Measurements from ENCODE around the gene TRAPPC6A.

Gene TRAPPC6A

DNA sequence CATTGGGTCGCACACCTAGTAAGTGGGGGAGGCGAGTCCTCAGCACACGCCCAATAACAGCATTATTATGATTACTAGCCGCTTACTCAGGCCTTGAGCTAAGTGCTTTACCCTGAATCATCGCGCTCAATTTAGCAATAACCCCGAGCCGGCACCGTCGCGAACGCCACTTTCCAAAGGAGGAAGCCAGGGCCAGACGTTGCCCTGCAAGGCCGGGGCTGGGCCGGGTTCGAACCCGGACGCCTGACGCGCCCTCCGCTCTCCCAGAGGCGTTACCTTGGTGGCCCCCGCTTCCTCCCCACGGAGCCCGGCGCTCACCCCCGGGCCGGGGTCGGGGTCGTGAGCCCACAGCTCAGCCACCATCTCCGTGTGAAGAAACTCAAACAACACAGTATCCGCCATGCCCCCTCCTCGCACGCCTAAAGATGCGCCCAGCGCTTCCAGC, at the start of gene TRAPPC6A:
Gene TRAPPC6A (minus strand): TSS at position 421 of the 445 bp plus-strand sequence. CDS start 19 bp downstream, at position 402.
- DNase-seq, result no peak

DNA sequence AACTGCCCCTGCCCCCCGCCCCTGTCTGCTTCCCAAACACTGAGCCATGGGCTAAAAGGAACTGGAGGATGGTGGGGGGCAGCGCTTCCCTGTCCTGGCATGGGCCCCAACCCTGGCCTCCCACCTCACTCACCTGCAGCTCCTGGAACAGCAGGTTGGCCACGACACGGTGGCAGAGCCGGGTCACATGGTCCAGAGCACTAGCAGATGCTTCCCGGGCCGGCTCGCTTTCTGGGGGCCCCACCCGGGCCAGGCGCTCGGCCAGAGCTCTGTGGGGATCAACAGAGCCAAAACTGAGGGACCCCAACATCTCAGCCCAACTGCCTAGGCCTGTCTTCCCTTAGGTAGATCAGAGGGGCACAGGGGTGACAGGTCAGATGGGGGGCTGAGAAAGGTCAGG, 46.6 kb upstream of the TRAPPC6A start:
- no peak for DNase-seq

DNA sequence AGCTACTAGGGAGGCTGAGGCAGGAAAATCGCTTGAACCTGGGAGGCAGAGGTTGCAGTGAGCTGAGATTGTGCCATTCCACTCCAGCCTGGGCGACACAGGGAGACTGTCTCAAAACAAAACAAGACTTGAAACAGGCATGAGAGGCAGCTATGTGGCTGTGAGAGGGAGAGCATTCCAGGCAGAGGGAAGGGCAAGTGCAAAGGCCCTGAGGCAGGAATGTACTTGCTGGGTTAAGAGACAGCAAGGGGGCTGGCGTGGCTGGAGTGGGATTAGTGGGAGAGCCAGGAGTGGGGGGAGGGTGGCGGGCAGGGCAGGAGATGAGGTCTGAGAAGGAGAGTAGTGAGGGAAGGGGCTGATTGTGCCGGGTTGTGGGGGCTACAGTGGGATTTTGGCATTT, 45.8 kb upstream of the TRAPPC6A start:
- no peak for DNase-seq

DNA sequence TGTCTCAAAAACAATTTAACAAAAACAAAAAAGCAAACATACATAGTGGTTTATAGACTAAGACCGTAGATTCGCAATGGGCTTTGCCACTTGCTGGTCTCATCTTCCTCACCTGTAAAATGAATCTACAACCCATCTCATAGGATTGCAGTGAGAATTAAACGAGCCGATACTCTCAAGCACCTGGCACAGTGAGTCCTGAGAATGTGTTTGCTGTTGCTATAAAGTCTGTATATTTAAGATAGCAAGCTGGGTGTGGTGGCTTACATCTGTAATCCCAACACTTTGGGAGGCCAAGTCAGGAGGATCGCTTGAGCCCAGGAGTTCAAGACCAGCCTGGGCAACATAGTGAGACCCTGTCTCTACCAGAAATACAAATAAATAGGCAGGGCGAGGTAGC, 44.7 kb upstream of the TRAPPC6A start:
- DNase-seq, result no peak

DNA sequence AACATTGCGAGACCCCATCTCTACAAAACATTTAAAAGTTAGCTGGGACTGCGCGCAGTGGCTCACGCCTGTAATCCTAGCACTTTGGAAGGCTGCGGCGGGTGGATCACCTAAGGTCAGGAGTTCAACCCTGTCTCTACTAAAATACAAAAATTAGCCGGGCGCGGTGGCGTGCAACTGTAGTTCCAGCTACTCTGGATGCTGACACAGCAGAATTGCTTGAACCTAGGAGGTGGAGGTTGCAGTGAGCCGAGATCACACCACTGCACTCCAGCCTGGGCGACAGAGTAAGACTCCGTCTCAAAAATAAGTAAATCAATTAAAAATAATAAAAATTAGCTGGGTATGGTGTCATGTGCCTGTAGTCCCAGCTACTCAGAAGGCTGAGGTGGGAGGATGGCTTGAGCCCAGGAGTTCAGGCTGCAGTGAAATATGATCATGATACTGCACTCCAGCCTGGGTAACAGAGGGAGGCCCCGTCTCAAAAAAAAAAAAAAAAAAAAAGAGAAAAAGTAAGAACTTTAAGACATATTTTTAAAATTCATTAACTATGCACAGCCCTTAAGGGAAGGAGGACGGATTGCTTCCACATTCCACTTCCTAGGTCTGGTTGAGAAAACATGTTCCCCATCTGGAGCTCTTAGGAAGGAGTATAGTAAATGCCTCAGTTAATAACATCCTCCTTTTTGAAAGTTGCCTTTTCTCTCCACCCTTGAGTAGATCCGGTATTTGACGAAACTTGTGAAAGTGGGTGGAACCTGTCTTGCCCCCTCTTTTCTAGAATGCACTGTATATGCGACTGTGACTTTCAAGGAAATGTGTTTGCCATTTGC, 41.1 kb upstream of the TRAPPC6A start:
- no peak for DNase-seq

GRCh38 chr19:45218426-45218825, 40.4 kb upstream of the TRAPPC6A start:
- no peak for DNase-seq

GRCh38 chr19:45217957-45218334, 39.9 kb upstream of the TRAPPC6A start:
- DNase-seq, result no peak

DNA sequence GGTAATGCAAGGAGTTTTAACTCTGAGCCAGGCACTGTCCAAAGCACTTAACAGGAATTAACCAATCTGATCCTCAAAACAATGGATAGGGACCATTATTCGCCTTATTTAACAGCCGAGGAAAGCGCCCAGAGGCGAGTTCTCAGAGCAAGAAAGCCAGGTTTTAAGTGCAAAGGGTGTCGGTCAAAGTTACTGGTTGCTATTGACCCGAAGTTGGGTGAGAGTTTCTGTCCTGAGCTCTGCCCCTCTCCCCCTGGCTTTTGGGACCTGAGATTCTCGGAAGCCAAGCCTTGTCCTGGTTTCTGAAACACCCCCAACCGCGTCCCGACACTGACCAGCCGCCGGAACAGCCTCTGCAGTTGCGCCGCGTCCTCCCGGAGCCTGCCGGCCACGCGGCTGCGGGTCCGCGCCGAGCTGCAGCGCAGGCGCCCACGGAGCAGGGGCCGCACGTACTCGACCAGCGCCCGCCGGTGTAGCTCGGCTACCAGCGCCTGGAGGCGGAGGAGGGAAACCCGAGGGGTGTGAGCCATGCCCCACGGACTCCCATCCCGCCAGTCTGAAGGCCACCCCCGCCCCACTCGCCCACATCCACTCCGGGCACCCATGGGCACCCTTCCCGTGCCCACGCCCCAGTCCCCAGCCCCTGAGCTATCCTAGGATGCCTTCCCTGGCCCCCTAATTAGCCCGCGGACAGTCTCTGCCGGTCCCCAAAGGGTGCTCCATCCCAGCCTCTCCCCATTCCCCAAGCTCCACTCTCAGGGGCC, 39.3 kb upstream of the TRAPPC6A start:
- DNase-seq, result no peak

DNA sequence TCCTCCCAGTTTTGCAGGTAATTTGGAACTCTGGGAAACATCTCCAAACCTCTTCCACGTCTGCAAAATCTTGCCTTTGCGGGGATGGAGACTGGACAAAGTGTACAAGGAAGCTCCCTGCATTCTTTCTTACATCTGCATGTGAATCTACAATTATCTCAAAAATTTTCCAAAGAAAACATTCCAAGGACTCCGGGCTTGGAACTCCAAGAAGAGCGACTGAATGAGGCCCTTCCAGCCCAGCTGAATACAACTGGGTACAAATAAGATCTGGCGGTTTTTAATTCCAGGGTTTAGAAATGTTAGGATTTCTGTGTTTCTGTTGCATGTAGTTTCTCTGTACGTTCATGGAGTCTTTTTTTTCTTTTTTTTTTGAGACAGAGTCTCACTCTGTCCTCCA, 38.6 kb upstream of the TRAPPC6A start:
- DNase-seq, result no peak

DNA sequence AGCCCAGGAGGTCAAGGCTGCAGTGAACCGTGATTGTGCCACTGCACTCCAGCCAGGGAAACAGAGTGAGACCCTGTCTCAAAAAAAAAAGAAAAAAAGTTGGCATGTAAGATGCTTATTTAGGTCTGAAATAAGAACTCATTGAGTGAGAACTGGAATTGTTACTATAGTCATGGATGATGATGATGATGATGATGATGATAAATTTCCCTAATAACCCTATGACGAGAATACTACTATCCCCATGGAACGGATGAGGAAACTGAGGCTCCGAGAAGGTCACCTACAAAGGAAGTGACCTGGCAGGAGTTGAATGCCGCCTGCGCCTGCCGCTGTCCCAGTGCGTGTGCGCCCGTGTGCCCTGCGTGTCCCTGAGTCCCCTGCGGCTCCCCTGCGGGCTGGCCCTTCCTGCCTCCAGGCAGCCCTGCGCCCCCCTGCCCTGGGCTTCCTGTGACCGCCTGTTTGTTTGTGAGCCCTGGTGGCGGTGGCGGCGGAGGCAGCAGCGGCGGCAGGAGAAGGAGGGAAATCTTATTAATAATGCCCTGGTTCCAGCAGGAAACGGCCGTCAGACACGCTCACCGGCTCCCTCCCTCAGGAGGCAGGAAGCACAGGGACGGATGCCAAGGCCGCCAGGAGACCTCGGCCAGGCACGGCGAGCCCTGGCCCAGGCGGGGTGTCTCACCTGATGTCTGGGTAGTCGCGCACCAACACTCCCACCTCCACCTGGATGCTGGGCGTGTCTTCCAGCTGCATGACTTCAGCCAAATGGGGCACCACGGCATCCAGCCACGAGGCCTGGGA, 37.6 kb upstream of the TRAPPC6A start:
- no peak for DNase-seq

DNA sequence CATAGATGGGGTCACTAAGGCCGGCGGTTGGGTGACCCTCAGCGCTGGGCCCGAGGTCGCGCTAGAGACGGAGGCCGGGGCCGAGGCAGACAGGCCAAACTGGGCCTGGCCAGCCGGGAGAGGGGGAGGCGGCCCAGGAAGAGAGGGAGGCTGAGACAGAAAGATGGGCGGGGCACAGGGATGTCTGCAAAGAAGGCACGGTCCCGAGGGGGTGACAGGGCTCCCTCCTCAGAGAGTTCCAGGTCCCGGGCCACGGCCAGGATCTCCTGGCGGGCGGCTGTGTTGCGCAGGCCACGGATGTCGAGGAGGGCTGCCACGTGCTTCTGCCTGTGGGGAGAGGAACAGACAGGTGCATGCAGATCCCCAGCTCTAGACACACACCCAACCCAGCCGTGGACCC, 35.0 kb upstream of the TRAPPC6A start:
- no peak for DNase-seq

- no peak for DNase-seq
Observed at GRCh38 chr19:45211751-45212381, 33.8 kb upstream of the TRAPPC6A start.

DNA sequence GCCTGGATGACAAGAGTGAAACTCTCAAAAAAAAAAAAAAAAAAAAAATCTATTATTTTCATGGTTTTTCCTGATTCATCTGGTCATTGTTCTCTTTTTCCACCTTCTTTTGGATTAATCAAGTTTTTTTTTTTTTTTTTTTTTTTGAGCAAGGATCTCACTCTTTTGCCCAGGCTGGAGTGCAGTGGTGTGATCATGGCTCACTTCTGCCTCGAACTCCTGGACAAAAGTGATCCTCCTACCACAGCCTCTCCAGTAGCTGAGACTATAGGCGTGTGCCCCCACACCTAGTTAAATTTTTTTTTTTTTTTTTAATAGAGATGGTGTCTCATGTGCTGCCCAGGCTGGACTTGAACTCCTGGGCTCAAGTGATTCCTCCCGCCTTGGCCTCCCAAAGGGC, 28.3 kb upstream of the TRAPPC6A start:
- DNase-seq, result no peak

GRCh38 chr19:45205810-45206209, 27.8 kb upstream of the TRAPPC6A start:
- no peak for DNase-seq

GRCh38 chr19:45202637-45203036, 24.6 kb upstream of the TRAPPC6A start:
- no peak for DNase-seq

DNA sequence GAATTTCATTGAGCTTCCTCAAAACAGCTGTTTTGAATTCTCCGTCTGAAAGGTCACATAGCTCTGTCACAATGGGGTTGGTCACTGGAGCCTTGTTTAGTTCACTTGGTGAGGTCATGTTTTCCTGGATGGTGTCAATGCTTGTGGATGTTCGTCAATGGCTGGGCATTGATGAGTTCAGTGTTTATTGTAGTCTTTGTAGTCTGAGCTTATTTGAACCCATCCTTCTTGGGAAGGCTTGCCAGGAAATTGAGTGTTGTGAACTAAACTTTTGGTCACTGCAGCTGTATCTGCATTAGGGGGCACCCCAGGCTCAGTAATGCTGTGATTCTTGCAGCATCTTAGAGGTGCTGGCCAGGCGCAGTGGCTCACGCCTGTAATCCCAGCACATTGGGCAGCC, 22.5 kb upstream of the TRAPPC6A start:
- no peak for DNase-seq

GRCh38 chr19:45195764-45196163, 17.7 kb upstream of the TRAPPC6A start:
- DNase-seq, result no peak

DNA sequence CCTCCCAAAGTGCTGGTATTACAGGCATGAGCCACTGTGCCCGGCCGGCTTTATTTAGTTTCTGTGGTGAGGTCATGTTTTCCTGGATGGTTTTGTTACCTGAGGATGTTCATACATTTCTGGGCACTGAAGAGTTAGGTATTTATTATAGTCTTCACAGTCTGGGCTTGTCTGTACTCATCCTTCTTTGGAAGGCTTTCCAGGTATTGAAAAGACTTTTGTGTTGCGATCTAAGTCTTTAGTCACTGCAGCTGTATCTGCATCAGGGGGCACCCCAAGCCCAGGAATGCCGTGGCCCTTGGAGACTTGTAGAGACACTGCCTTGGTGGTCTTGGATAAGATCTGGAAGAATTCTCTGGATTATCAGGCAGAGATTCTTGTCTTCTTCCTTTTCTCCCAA, 13.3 kb upstream of the TRAPPC6A start:
- DNase-seq, result no peak

DNA sequence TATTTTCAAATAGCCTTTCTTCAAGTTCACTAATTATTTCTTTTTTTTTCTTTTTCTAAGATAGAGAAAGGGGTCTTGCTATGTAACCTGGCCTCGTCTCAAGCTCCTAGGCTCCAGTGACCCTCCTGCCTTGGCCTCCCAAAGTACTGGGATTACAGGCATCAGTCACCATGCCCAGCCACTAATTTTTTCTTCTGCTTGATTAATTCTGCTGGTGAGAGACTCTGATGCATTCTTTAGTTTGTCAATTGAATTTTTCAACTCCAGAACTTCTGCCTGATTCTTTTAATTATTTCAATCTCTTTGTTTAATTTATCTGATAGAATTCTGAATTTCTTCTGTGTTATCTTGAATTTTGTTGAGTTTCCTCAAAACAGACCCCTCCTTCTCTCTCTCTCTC, 11.9 kb upstream of the TRAPPC6A start:
- DNase-seq, result no peak

DNA sequence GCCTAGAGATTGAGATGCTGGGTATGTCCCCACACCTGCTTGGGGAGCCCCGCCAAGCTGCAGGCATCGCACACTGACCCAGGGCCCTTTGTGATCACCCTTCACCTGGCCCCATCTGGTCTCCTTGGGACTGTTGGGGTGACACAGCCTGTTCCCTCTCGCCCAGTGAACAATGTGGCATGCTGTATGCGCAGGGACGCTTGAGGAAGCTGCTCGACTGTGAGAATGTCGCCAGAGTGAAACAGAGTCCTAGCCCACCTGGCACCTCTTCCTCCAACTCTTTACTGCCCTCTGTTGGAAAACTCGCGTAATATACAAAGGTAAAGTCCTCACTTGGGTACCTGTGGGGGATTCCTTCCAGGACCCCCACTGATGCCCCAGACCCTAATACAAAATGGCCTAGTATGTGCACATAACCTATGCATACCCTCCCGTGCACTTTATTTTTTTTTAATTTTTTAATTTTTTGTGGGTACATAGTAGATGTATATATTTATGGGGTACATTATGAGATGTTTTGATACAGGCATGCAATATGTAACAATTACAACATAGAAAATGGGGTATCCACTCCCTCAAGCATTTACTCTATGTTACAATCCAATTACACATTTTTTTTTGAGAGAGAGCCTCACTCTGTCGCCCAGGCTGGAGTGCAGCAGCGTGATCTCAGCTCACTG, 9.5 kb upstream of the TRAPPC6A start:
- no peak for DNase-seq

DNA sequence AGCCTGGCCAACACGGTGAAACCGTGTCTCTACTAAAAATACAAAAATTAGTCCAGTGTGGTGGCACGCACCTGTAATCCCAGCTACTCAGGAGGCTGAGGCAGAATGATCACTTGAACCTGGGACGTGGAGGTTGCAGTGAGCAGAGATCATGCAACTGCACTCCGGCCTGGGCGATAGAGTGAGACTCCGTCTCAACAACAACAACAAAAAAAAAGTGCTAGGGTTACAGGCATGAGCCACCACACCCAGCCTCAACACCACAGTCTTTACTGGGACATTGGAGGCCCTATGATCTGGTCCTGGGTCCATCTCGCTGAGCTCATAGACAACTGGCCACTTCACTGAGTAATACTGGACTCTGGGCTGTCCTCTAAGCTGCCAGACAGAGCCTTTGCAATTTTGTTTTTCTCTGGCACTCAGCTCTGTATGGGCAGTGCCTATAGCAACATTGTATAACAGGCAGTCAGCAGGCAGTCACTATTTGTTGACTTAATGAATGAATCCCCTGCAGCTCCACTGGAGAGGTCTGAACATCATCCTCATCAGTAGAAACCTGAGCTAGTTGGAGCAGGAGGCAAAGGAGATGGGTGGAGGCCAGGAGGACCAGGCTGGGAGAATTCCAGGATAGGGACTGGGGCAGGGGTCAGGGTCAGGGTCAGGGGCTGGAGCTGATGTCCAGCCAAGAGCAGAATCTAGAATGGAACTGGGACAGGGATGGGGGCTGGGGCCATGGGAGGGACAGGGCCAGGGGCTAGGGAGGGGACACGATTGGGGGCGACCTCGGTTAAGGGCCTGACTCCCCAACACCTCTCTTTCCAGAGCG, 8.7 kb upstream of the TRAPPC6A start:
- no peak for DNase-seq

Measured in 8988T (cell line).